Glutamatergic neuron (in vitro differentiated cells): Measurements from ENCODE around the gene ZNF185. TPM values are rescaled to one million over a fixed set of nuclear protein-coding genes. Genes with fewer than 3 reads are reported as not detected.
A peak's percentile ranks its signal among the peaks of the same experiment; 100 is the strongest.
"Not testable (repeated sequence)": the region's sequence is repeated elsewhere in the genome, so short reads cannot be mapped to it uniquely, and the experiment has no call there.

ENCODE experiments used
- DNase-seq: peaks from one replicate; pipeline ENCODE4 v3.0.0; 2022
- H3K27ac Mint-ChIP-seq: one replicate; pipeline ENCODE4 v1.8.0; 2020; ENCODE audit warnings: mild to moderate bottlenecking, mixed read lengths, inconsistent platforms; ENCODE audit not compliant: unreplicated experiment
- H3K27me3 Mint-ChIP-seq: one replicate; pipeline ENCODE4 v1.8.0; 2020; ENCODE audit warnings: mild to moderate bottlenecking, moderate library complexity, mixed read lengths, inconsistent platforms; ENCODE audit not compliant: unreplicated experiment
- H3K36me3 Mint-ChIP-seq: one replicate; pipeline ENCODE4 v1.8.0; 2020; ENCODE audit warnings: mild to moderate bottlenecking, mixed read lengths, inconsistent platforms; ENCODE audit not compliant: unreplicated experiment
- H3K4me1 Mint-ChIP-seq: one replicate; pipeline ENCODE4 v1.8.0; 2020; ENCODE audit warnings: mild to moderate bottlenecking, low read depth, mixed read lengths, inconsistent platforms; ENCODE audit not compliant: unreplicated experiment
- H3K4me3 Mint-ChIP-seq: one replicate; pipeline ENCODE4 v1.8.0; 2020; ENCODE audit warnings: mild to moderate bottlenecking, mixed read lengths, inconsistent platforms; ENCODE audit not compliant: unreplicated experiment
- H3K9me3 Mint-ChIP-seq: one replicate; pipeline ENCODE4 v1.8.0; 2020; ENCODE audit warnings: mild to moderate bottlenecking, moderate library complexity, mixed read lengths, inconsistent platforms; ENCODE audit not compliant: unreplicated experiment
- CTCF ChIP-seq: fragments of 200-600 bp; sonication (generic); IDR thresholded peaks from one replicate; pipeline ENCODE4 v1.5.0; 2021; ENCODE audit not compliant: partially characterized antibody, unreplicated experiment
- total RNA-seq: library from RNA; stranded (reverse); fragmentation: NEBNext Ultra II Directional; extraction: Animal tissue kit (Norgen Biotek cat#: 25700); gene quantifications from one replicate; pipeline ENCODE4 v1.2.1, GENCODE V29; 2021; ENCODE audit not compliant: unreplicated experiment

Gene ZNF185
- total RNA-seq, 1 donor from 2014 or later = 1.1 TPM

GRCh38 chrX:152904151-152905080, 6.5 kb downstream of the ZNF185 start:
- Mint-ChIP-seq H3K36me3 (no peaks in the 10 kb centered on the region), H3K27ac (peak overlapping the region; percentile 62), H3K9me3 (peaks cover 6% of the 10 kb centered on the region), H3K4me1 (peaks cover 12% of the 10 kb centered on the region), H3K4me3 (peak overlapping the region; percentile 65), H3K27me3 (peaks cover 5% of the 10 kb centered on the region)
- peak; percentile 81 for TF ChIP-seq CTCF
- peak; percentile 66 for DNase-seq

- peak overlapping the region; percentile 62 for H3K27ac Mint-ChIP-seq
- DNase-seq = peak; percentile 75
- H3K27me3 Mint-ChIP-seq = peaks cover 3% of the 10 kb centered on the region
- peaks cover 11% of the 10 kb centered on the region for H3K4me1 Mint-ChIP-seq
- peaks cover 6% of the 10 kb centered on the region for H3K9me3 Mint-ChIP-seq
- H3K36me3 Mint-ChIP-seq = no peaks in the 10 kb centered on the region
- peak overlapping the region; percentile 65 for H3K4me3 Mint-ChIP-seq
- no peak for TF ChIP-seq CTCF
Measured at GRCh38 chrX:152905081-152905420, 7.2 kb downstream of the ZNF185 start.

- Mint-ChIP-seq H3K4me3 (peak overlapping the region; percentile 50), H3K36me3 (no peaks in the 10 kb centered on the region), H3K27ac (no peak overlapping the region), H3K9me3 (peaks cover 5% of the 10 kb centered on the region), H3K27me3 (peaks cover 2% of the 10 kb centered on the region), H3K4me1 (peaks cover 7% of the 10 kb centered on the region)
- no peak for DNase-seq
- no peak for TF ChIP-seq CTCF
Measured at GRCh38 chrX:152907084-152907651, 9.3 kb downstream of the ZNF185 start.

GRCh38 chrX:152908486-152908885, 10.6 kb downstream of the ZNF185 start:
- no peak for DNase-seq
- Mint-ChIP-seq H3K36me3 (no peaks in the 10 kb centered on the region), H3K4me3 (no peak overlapping the region), H3K27me3 (peaks cover 4% of the 10 kb centered on the region), H3K27ac (no peak overlapping the region), H3K9me3 (peaks cover 5% of the 10 kb centered on the region), H3K4me1 (peaks cover 7% of the 10 kb centered on the region)
- no peak for TF ChIP-seq CTCF

GRCh38 chrX:152910018-152910417, 12.2 kb downstream of the ZNF185 start:
- not testable (repeated sequence) for H3K27me3 Mint-ChIP-seq, H3K9me3 Mint-ChIP-seq, DNase-seq, H3K27ac Mint-ChIP-seq, H3K36me3 Mint-ChIP-seq, H3K4me3 Mint-ChIP-seq
- peaks cover 11% of the 10 kb centered on the region for H3K4me1 Mint-ChIP-seq
